T-helper 9 cell (primary cell): ENCODE results near the gene SLC31A2.

ENCODE experiments used
- DNase-seq: peaks from one replicate; pipeline ENCODE4 v3.0.0-alpha.2; 2020

The SLC31A2 gene

DNA sequence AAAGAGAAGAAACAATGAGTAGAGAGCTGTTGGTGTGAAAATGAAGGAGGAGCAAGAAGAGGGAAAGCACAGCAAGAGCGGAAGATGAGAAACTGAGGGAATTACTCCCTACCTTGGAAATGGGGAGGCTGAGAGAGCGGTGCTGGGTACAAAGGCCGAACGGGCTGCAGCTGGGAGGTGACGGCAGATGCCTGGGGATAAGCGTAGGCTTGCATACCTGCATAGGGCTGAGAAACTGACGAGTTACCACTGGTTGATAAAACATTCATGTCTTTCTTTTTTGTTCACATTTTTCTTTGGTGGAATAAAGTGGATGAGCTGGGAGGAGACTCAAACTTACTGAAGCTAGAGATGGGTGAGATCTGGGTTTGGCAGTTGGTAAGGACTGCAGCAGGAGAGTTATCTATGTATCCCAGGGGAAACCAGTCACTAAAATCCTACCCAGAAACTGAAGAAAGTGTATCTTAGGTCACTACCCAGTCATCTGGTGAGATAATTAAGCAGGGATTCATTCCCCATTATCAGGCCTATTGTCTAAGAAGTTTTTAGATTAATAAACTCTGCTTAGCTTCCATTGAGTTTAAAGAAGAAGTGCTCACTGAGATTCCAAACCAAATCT lies 35.4 kb downstream of the SLC31A2 start:
- DNase-seq: no peak

DNA sequence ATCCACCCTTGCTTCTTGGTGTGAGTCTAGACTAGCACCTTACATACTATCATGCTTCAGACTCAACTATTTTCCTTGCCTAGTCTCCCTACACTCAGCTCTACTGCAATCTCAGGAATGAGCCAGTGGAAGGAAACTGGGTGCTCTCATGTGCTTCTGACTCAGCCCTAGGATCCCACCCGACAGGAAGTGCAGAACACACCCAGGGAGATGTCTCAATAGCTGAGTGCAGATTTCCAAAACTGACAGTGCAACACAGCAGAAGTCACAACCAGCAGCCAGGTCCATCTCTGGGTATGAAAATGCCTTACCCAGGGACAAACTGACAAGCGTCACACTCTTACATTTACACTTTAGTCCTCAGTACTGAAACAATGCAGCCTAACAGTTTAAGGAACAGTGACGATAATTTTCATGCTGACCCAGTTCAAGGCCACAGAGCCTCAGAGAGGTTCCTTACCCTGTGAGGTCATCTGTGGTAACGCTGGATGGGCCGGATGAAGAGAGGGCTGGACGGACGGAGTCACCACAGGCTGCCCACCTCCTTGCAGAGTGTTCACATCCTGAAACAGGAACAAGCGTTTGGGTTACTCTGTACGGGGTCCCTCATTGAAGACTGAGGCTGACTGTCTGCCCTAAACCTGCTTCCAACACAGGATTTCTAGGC lies 37.3 kb downstream of the SLC31A2 start:
- DNase-seq: no peak

DNA sequence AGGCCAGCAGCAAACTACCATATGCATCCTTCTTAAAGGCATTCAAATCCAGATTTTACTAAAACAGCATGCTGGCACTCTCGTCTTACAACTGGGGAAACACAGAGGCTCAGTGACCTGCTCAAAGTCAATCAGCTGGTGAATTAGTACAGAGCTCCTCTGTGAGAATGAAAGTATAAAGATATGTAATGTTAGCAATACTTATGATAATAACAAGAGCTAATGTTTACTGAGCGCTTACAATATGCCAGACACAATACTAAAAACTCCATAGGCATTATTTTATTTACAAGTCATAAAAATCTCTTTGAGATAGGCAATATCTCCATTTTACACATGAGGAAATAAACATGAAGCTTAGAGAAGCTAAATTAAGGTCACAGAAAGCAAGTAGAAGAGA lies 41.6 kb downstream of the SLC31A2 start:
- DNase-seq: no peak

DNA sequence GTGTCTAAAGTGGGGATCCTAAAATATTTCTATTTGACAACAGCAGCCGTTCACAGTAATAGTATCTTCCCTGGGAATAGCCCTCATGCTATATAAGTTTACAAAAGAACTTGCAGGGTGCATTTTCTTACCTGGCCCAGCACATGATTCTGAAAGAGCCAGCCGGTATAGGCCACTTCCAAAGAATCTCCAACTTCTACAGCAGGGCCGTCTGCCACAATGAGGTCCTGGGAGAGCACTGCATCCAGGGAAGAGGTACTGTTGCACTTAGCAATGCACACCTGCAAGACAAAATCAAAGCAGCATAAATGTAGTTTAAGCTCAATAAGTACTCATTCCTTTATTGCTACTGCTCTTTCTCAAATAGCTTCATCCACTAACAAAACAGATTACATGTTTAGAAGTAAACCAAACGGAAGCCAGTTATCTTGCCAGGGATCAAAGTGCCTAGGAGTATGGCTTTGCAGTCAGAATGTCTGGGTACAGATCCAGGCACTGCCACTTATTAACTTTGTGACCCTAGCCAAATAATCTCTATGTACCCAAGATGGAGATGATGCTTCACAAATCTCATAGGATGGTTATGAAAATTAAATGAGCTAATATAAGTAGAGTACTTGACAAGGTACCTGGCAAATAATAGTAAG lies 49.0 kb downstream of the SLC31A2 start:
- no peak for DNase-seq

DNA sequence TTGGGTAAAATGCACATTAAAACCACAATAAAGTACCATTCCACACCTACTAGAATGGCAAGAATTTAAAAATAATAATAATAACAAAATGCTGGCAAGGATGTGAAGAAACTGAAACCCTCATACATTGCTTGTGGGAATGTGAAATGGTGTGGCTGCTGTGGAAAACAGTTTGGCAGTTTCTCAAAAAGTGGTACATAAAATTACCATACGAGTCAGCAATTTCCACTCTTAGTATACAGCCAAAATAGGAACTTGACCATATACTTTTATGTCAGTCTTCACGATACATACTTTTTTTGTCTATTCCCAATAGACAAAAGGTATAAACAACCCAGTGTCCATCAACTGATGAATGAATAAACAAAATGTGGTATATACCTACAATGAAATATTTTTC lies 54.6 kb downstream of the SLC31A2 start:
- DNase-seq: no peak

DNA sequence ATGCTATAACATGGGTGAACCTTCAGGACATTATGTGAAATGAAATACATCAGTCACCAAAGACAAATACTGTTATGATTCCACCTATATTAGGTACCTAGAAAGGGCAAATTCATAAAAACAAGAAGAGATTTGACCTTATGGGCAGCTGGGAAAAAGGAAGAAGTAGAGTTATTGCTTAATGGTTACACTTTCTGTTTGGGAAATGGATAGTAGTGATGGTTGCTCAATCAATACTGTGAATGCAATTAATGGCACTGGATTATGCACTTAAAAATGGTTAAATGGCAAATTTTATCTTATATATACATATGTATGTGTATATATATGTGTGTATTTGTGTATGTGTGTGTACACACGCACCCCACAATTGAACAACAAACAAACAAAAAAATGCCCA lies 55.1 kb downstream of the SLC31A2 start:
- DNase-seq: no peak

DNA sequence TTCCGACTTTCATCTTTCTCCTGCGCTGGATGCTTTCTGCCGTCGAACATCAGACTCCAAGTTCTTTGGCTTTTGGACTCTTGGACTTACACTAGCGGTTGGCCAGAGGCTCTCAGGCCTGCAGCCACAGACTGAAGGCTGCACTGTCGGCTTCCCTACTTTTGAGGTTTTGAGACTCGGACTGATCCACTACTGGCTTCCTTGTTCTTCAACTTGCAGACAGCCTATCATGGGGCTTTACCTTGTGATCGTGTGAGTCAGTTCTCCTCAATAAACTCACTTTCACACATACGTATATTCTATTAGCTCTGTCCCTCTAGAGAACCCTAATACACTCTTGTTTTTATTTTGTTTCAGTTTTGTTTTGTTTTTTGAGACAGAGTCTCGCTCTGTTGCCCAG lies 60.0 kb downstream of the SLC31A2 start:
- DNase-seq: no peak
